ENCODE results near the gene MS4A13.
"Not testable (repeated sequence)": the region's sequence is repeated elsewhere in the genome, so short reads cannot be mapped to it uniquely, and the experiment has no call there.

Gene MS4A13

DNA sequence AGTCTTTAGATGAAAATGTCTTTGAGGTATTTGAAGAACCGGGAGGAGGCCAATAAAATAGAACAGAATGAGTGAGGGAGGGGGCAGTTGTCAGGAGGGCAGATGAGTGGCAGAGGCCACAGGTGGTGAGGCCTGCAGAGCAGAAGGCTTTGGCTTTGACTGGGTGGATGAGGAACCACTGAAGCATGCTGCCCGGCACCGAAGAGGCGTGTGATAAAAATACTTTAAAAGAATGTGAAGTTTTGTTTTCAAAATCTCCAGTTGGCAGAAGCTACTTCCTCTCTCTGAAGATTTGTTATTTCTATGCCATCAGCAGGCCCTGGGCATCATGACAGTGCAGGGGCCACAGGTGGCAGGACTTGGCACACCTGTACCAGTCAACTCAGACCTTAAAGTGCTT lies 16.3 kb upstream of the MS4A13 start:
- Histone ChIP-seq H3K4me3 (ENCODE audit: low read depth, low read length) (no peak overlapping the region), H3K4me2 (ENCODE audit: low read length) (no peak overlapping the region), H3K9me3 (ENCODE audit: control insufficient read depth, low read length) (no peaks in the 10 kb centered on the region), H3K4me1 (no peaks in the 10 kb centered on the region), H3K27me3 (ENCODE audit: control insufficient read depth, insufficient read depth, low read length) (no peaks in the 10 kb centered on the region), H3K27ac (no peak overlapping the region), H3K9ac (no peak overlapping the region), H2AFZ (no peak overlapping the region), H3K79me2 (no peaks in the 10 kb centered on the region), H3K36me3 (ENCODE audit: control insufficient read depth, insufficient read depth, low read length) (no peaks in the 10 kb centered on the region)
- TF ChIP-seq, protein P1, sequence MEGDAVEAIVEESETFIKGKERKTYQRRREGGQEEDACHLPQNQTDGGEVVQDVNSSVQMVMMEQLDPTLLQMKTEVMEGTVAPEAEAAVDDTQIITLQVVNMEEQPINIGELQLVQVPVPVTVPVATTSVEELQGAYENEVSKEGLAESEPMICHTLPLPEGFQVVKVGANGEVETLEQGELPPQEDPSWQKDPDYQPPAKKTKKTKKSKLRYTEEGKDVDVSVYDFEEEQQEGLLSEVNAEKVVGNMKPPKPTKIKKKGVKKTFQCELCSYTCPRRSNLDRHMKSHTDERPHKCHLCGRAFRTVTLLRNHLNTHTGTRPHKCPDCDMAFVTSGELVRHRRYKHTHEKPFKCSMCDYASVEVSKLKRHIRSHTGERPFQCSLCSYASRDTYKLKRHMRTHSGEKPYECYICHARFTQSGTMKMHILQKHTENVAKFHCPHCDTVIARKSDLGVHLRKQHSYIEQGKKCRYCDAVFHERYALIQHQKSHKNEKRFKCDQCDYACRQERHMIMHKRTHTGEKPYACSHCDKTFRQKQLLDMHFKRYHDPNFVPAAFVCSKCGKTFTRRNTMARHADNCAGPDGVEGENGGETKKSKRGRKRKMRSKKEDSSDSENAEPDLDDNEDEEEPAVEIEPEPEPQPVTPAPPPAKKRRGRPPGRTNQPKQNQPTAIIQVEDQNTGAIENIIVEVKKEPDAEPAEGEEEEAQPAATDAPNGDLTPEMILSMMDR (IDR thresholded peaks at IDR 0.05): no peak

DNA sequence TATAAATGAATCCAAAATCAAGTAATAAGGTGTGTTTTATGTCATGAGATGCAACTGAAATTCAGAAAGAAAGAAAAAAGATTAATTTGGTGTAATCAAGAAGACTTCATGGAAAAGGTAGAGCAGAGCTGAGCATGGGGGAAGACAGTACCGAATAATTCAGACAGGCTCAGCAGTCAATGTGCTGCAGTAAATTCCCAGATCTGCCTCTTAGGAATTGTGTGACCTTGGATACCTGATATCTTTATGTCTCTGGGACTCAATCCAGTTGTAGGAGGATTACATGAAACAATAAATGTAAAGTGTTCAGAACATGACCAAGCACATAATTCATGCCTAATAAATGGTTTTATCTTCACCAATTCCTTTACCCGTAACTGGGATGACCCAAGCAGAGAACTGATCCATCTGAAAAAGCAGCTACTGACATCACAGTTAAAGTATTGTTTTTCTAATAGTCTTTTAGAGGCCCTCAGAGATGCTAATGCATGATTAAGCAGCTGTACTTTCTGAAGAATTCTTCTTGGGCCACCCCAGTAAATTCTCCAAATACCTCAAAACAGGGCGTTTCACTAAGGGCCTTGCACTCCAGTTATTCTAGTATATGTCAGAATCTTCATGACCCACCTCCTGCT lies 14.8 kb upstream of the MS4A13 start:
- H2AFZ ChIP-seq: no peak overlapping the region
- H3K4me1 ChIP-seq: no peaks in the 10 kb centered on the region
- H3K36me3 ChIP-seq (ENCODE audit: control insufficient read depth, insufficient read depth, low read length): no peaks in the 10 kb centered on the region
- no peaks in the 10 kb centered on the region for H3K27me3 ChIP-seq (ENCODE audit: control insufficient read depth, insufficient read depth, low read length)
- H3K79me2 ChIP-seq: no peaks in the 10 kb centered on the region
- TF ChIP-seq, protein P1 (IDR thresholded peaks at IDR 0.05): no peak
- H3K4me3 ChIP-seq (ENCODE audit: low read depth, low read length): no peak overlapping the region
- no peak overlapping the region for H3K27ac ChIP-seq
- no peak overlapping the region for H3K9ac ChIP-seq
- H3K4me2 ChIP-seq (ENCODE audit: low read length): no peak overlapping the region
- no peaks in the 10 kb centered on the region for H3K9me3 ChIP-seq (ENCODE audit: control insufficient read depth, low read length)

DNA sequence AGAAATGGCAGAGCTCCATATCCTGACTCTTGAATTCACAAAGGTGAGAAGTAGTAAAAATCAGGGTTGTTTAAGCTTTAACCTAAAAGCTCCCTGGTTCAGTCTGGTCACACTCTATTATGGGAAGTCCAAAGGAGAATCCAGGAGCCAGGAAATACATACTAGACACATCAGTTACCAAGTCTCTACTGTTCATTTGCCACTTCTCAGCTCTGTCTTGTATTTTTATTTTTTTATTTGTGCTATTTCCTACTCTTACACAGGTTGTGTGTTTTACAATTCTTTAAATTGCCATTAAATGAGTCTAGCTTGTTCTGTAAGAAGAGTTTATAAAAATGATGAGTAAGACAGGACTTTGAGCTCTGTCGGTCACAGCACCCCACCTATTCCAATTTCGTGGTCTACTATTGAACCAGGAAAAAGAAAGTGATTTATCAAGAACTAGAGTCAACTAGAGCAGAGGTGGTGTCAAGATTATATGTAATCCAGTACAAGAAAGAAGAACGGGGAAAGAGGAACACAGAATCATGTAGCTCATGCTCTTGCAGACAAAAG lies 12.9 kb upstream of the MS4A13 start:
- Histone ChIP-seq H3K9ac (no peak overlapping the region), H2AFZ (no peak overlapping the region), H3K4me1 (no peaks in the 10 kb centered on the region), H3K9me3 (ENCODE audit: control insufficient read depth, low read length) (no peaks in the 10 kb centered on the region), H3K27ac (no peak overlapping the region), H3K79me2 (no peaks in the 10 kb centered on the region), H3K4me3 (ENCODE audit: low read depth, low read length) (no peak overlapping the region), H3K4me2 (ENCODE audit: low read length) (no peak overlapping the region), H3K36me3 (ENCODE audit: control insufficient read depth, insufficient read depth, low read length) (no peaks in the 10 kb centered on the region), H3K27me3 (ENCODE audit: control insufficient read depth, insufficient read depth, low read length) (no peaks in the 10 kb centered on the region)
- TF ChIP-seq, protein P1 (IDR thresholded peaks at IDR 0.05): no peak

DNA sequence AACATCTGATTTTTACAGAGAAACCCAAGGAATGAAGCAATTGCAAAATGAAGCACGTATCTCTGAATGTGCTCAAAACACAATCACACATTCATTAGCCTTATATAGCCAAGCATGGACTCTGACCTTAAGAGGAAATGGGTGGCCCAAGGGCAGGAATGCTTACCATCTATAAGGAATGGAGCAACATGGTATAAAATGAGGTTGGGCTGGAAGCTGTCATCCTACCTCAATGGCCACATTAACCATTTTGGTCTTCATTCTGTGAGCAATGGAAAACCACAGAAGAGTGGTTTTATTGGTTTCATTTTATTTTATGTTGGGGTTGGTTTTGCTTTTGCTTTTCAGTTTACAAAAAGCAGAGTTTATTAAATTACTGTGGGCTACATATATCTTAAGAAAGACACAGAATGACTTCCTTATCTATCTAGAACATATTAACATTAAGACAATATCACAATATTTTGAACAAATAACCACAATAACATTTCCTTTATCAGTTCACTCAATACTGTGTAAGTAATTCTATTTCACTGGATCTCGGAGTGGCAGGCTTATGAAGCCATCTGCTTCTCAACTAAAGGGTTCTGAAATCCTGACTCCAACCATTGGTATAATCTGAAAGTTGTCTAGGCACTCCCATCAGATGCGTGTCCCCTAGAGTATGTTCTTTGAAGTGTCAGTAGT lies 10.8 kb upstream of the MS4A13 start:
- no peak overlapping the region for H3K27ac ChIP-seq
- no peaks in the 10 kb centered on the region for H3K9me3 ChIP-seq (ENCODE audit: control insufficient read depth, low read length)
- H3K27me3 ChIP-seq (ENCODE audit: control insufficient read depth, insufficient read depth, low read length): no peaks in the 10 kb centered on the region
- no peaks in the 10 kb centered on the region for H3K36me3 ChIP-seq (ENCODE audit: control insufficient read depth, insufficient read depth, low read length)
- TF ChIP-seq, protein P1 (IDR thresholded peaks at IDR 0.05): no peak
- H3K4me2 ChIP-seq (ENCODE audit: low read length): no peak overlapping the region
- H3K4me3 ChIP-seq (ENCODE audit: low read depth, low read length): no peak overlapping the region
- H3K79me2 ChIP-seq: no peaks in the 10 kb centered on the region
- H3K4me1 ChIP-seq: no peaks in the 10 kb centered on the region
- no peak overlapping the region for H2AFZ ChIP-seq
- no peak overlapping the region for H3K9ac ChIP-seq

DNA sequence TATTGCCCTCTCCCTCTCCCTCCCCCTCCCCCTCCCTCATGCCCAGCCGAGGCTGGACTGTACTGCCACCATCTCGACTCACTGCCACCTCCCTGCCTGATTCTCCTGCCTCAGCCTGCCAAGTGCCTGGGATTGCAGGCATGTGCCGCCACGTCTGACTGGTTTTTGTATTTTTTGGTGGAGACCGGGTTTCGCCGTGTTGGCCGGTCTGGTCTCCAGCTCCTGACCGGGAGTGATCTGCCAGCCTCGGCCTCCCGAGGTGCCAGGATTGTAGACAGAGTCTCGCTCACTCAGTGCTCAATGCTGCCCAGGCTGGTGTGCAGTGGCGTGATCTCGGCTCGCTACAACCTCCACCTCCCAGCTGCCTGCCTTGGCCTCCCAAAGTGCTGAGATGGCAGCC lies 5.6 kb upstream of the MS4A13 start:
- H3K4me3 ChIP-seq (ENCODE audit: low read depth, low read length); H3K4me1 ChIP-seq; H3K9me3 ChIP-seq (ENCODE audit: control insufficient read depth, low read length); H3K79me2 ChIP-seq; H3K27ac ChIP-seq; H3K9ac ChIP-seq; H2AFZ ChIP-seq; H3K4me2 ChIP-seq (ENCODE audit: low read length); H3K36me3 ChIP-seq (ENCODE audit: control insufficient read depth, insufficient read depth, low read length); H3K27me3 ChIP-seq (ENCODE audit: control insufficient read depth, insufficient read depth, low read length): not testable (repeated sequence)

DNA sequence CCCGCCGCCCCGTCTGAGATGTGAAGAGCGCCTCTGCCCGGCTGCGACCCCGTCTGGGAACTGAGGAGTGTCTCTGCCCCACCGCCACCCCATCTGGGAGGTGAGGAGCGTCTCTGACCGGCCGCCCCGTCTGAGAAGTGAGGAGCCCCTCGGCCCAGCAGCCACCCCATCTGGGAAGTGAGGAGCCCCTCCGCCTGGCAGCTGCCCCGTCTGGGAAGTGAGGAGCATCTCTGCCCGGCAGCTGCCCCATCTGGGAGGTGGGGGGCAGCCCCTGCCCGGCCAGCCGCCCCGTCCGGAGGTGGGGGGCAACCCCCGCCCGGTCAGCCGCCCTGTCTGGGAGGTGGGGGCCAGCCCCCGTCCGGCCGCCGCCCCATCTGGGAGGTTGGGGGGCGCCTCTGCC lies 5.0 kb upstream of the MS4A13 start:
- not testable (repeated sequence) for H3K4me2 ChIP-seq (ENCODE audit: low read length); H3K9ac ChIP-seq

More for the DNA sequence above, 5.0 kb upstream of the MS4A13 start:
- not testable (repeated sequence) for H2AFZ ChIP-seq; H3K4me3 ChIP-seq (ENCODE audit: low read depth, low read length); H3K36me3 ChIP-seq (ENCODE audit: control insufficient read depth, insufficient read depth, low read length); H3K27me3 ChIP-seq (ENCODE audit: control insufficient read depth, insufficient read depth, low read length); H3K79me2 ChIP-seq; H3K4me1 ChIP-seq; H3K27ac ChIP-seq; H3K9me3 ChIP-seq (ENCODE audit: control insufficient read depth, low read length)

Measured in parathyroid adenoma (tissue), 2 donors.